ACC112 (cell line): ENCODE results near the gene GRHL1.

Experiments
- H2AFZ ChIP-seq: fragments of 200-600 bp; sonication (generic); one replicate; pipeline ENCODE4 v1.6.0; 2017; ENCODE audit warnings: antibody characterized with exemption, low read length; ENCODE audit not compliant: unreplicated experiment
- H3K27ac ChIP-seq: fragments of 200-600 bp; sonication (generic); 2 replicates; pipeline ENCODE4 v1.5.1; 2014; ENCODE audit warnings: low read depth, mild to moderate bottlenecking, antibody characterized with exemption, low read length, moderate library complexity
- H3K27me3 ChIP-seq: fragments of 200-600 bp; sonication (generic); 2 replicates; pipeline ENCODE4 v1.6.1; 2014; ENCODE audit warnings: mild to moderate bottlenecking, antibody characterized with exemption, low read length, moderate library complexity, mixed read lengths; ENCODE audit not compliant: insufficient read depth
- H3K36me3 ChIP-seq: fragments of 200-600 bp; sonication (generic); 2 replicates; pipeline ENCODE4 v1.6.1; 2016; ENCODE audit warnings: mild to moderate bottlenecking, antibody characterized with exemption, low read length, moderate library complexity, mixed read lengths; ENCODE audit not compliant: insufficient read depth
- H3K4me1 ChIP-seq: fragments of 200-600 bp; sonication (generic); one replicate; pipeline ENCODE4 v1.6.1; 2016; ENCODE audit warnings: low read length, mixed read lengths; ENCODE audit not compliant: insufficient read depth, unreplicated experiment, control insufficient read depth
- H3K4me3 ChIP-seq: fragments of 200-600 bp; sonication (generic); 2 replicates; pipeline ENCODE4 v1.5.1; 2014; ENCODE audit warnings: mild to moderate bottlenecking, low read depth, low read length
- H3K79me2 ChIP-seq: fragments of 200-600 bp; sonication (generic); one replicate; pipeline ENCODE4 v1.6.0; 2016; ENCODE audit warnings: low read length; ENCODE audit not compliant: control insufficient read depth, unreplicated experiment, insufficient read depth

The GRHL1 gene

GRCh38 chr2:9993488-9994165 is 42.1 kb downstream of the GRHL1 start:
- H3K79me2 ChIP-seq = no peaks in the 10 kb centered on the region
- H3K4me1 ChIP-seq = peaks cover 31% of the 10 kb centered on the region
- H2AFZ ChIP-seq = peak overlapping the region; percentile 47

GRCh38 chr2:9994462-9994861 is 43.0 kb downstream of the GRHL1 start:
- no peak overlapping the region for H2AFZ ChIP-seq
- H3K27ac ChIP-seq = no peak overlapping the region
- peaks cover 31% of the 10 kb centered on the region for H3K4me1 ChIP-seq
- H3K27me3 ChIP-seq = no peaks in the 10 kb centered on the region
- H3K79me2 ChIP-seq = no peaks in the 10 kb centered on the region
- H3K4me3 ChIP-seq = no peak overlapping the region
- H3K36me3 ChIP-seq = no peaks in the 10 kb centered on the region

More at GRCh38 chr2:9993488-9994165, 42.1 kb downstream of the GRHL1 start:
- no peaks in the 10 kb centered on the region for H3K36me3 ChIP-seq
- no peaks in the 10 kb centered on the region for H3K27me3 ChIP-seq
- H3K27ac ChIP-seq = no peak overlapping the region
- no peak overlapping the region for H3K4me3 ChIP-seq

GRCh38 chr2:9995059-9995458 is 43.6 kb downstream of the GRHL1 start:
- Histone ChIP-seq H3K4me1 (peaks cover 31% of the 10 kb centered on the region), H3K27ac (no peak overlapping the region), H2AFZ (no peak overlapping the region), H3K79me2 (no peaks in the 10 kb centered on the region), H3K4me3 (no peak overlapping the region), H3K27me3 (no peaks in the 10 kb centered on the region), H3K36me3 (no peaks in the 10 kb centered on the region)

GRCh38 chr2:9996321-9996720 is 44.8 kb downstream of the GRHL1 start:
- no peaks in the 10 kb centered on the region for H3K36me3 ChIP-seq
- no peak overlapping the region for H3K27ac ChIP-seq
- H2AFZ ChIP-seq = no peak overlapping the region

GRCh38 chr2:9997936-9998335 is 46.4 kb downstream of the GRHL1 start:
- Histone ChIP-seq H2AFZ (no peak overlapping the region), H3K4me1 (peaks cover 10% of the 10 kb centered on the region), H3K79me2 (no peaks in the 10 kb centered on the region), H3K27ac (no peak overlapping the region), H3K27me3 (no peaks in the 10 kb centered on the region), H3K4me3 (no peak overlapping the region), H3K36me3 (no peaks in the 10 kb centered on the region)

More at GRCh38 chr2:9996321-9996720, 44.8 kb downstream of the GRHL1 start:
- H3K4me1 ChIP-seq = peaks cover 27% of the 10 kb centered on the region
- H3K79me2 ChIP-seq = no peaks in the 10 kb centered on the region
- H3K4me3 ChIP-seq = no peak overlapping the region
- H3K27me3 ChIP-seq = no peaks in the 10 kb centered on the region

- Histone ChIP-seq H3K4me1 (no peaks in the 10 kb centered on the region), H3K27ac (no peak overlapping the region), H3K79me2 (no peaks in the 10 kb centered on the region), H3K36me3 (no peaks in the 10 kb centered on the region), H2AFZ (no peak overlapping the region), H3K27me3 (no peaks in the 10 kb centered on the region), H3K4me3 (no peak overlapping the region)
These were observed 47.6 kb downstream of the GRHL1 start for GRCh38 chr2:9998916-9999654.

GRCh38 chr2:9999693-10000092 is 48.2 kb downstream of the GRHL1 start:
- no peaks in the 10 kb centered on the region for H3K36me3 ChIP-seq
- H3K4me1 ChIP-seq = no peaks in the 10 kb centered on the region

GRCh38 chr2:10000541-10000940 is 49.0 kb downstream of the GRHL1 start:
- Histone ChIP-seq H3K4me3 (no peak overlapping the region), H2AFZ (no peak overlapping the region), H3K79me2 (no peaks in the 10 kb centered on the region), H3K36me3 (no peaks in the 10 kb centered on the region), H3K27ac (no peak overlapping the region), H3K4me1 (no peaks in the 10 kb centered on the region), H3K27me3 (no peaks in the 10 kb centered on the region)

More at GRCh38 chr2:9999693-10000092, 48.2 kb downstream of the GRHL1 start:
- H2AFZ ChIP-seq = no peak overlapping the region
- H3K27me3 ChIP-seq = no peaks in the 10 kb centered on the region
- H3K79me2 ChIP-seq = no peaks in the 10 kb centered on the region
- H3K27ac ChIP-seq = no peak overlapping the region
- H3K4me3 ChIP-seq = no peak overlapping the region

GRCh38 chr2:10001586-10001985 is 50.1 kb downstream of the GRHL1 start:
- Histone ChIP-seq H3K79me2 (no peaks in the 10 kb centered on the region), H3K4me1 (no peaks in the 10 kb centered on the region), H3K27ac (no peak overlapping the region), H3K4me3 (no peak overlapping the region), H2AFZ (no peak overlapping the region), H3K27me3 (no peaks in the 10 kb centered on the region), H3K36me3 (no peaks in the 10 kb centered on the region)

GRCh38 chr2:10002109-10002508 is 50.6 kb downstream of the GRHL1 start:
- Histone ChIP-seq H3K36me3 (no peaks in the 10 kb centered on the region), H3K79me2 (no peaks in the 10 kb centered on the region), H3K27ac (no peak overlapping the region), H2AFZ (no peak overlapping the region), H3K4me3 (no peak overlapping the region), H3K4me1 (no peaks in the 10 kb centered on the region), H3K27me3 (no peaks in the 10 kb centered on the region)

GRCh38 chr2:10002681-10003080 is 51.2 kb downstream of the GRHL1 start:
- H3K36me3 ChIP-seq = no peaks in the 10 kb centered on the region
- no peaks in the 10 kb centered on the region for H3K27me3 ChIP-seq
- H3K4me1 ChIP-seq = peaks cover 2% of the 10 kb centered on the region
- no peak overlapping the region for H3K27ac ChIP-seq
- no peaks in the 10 kb centered on the region for H3K79me2 ChIP-seq
- H2AFZ ChIP-seq = no peak overlapping the region
- H3K4me3 ChIP-seq = no peak overlapping the region
